ENCODE data around the gene OIT3. TPM values are rescaled to one million over a fixed set of nuclear protein-coding genes. Genes with fewer than 3 reads are reported as not detected.

The OIT3 gene
- not detected for total RNA-seq

GRCh38 chr10:72893136-72893798, at the start of gene OIT3:
Gene OIT3, plus strand, starts transcription at chr10:72893739. Its CDS starts 60 bp downstream, at chr10:72893799.
- no peak for ATAC-seq
- Mint-ChIP-seq H3K27ac (no peak within 1 kb of the TSS), H3K9me3 (ENCODE audit: low read depth) (no peaks in the 10 kb centered on the region), H3K27me3 (peaks cover 11% of the 10 kb centered on the region), H3K36me3 (peaks cover 3% of the 10 kb centered on the region), H3K4me1 (no peaks in the 10 kb centered on the region), H3K4me3 (no peak within 1 kb of the TSS)
- CTCF ChIA-PET: no interaction called here
- DNase-seq: no peak

DNA sequence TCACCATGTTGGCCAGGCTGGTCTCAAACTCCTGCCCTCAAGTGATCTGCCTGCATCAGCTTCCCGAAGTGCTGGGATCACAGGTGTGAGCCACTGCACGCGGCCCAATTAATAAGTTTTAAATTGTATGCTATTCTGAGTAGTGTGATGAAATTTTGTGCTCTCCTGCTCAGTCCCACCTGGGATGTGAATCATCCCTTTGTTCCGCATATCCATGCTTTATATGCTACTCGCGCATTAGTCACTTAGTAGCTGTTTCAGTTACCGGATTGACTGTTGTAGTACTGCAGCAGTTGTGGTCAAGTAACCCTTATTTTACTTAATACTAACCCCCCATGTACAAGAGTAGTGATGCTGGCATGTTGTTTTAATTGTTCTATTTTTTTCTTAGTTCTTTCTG, 47.3 kb upstream of the OIT3 start:
- Mint-ChIP-seq H3K4me3 (no peak overlapping the region), H3K27ac (no peak overlapping the region), H3K4me1 (no peaks in the 10 kb centered on the region), H3K9me3 (ENCODE audit: low read depth) (no peaks in the 10 kb centered on the region), H3K36me3 (peaks cover 4% of the 10 kb centered on the region), H3K27me3 (no peaks in the 10 kb centered on the region)
- no peak for ATAC-seq
- CTCF ChIA-PET: no interaction called here
- no peak for DNase-seq

DNA sequence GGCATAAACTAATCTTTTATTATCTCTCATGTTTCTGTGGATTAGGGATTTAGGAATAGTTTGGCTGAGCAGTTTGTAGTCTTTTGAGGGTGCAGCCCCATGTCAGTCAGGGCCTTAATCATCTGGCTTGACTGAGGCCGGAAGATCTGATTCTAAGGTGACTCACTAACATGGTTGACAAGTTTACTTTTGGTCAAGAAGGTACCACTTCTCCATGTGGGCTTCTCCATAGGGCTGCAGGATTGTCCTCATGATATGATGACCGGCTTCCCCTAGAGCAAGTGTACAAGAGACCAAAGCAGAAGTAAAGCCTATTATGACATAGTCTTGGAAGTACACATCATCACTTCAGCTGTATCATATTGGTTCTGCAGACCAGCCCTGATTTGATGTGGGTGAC, 45.9 kb upstream of the OIT3 start:
- DNase-seq: no peak
- Mint-ChIP-seq H3K4me1 (no peaks in the 10 kb centered on the region), H3K4me3 (no peak overlapping the region), H3K27me3 (no peaks in the 10 kb centered on the region), H3K27ac (no peak overlapping the region), H3K9me3 (ENCODE audit: low read depth) (no peaks in the 10 kb centered on the region), H3K36me3 (peaks cover 4% of the 10 kb centered on the region)
- CTCF ChIA-PET: no interaction called here
- ATAC-seq: no peak

DNA sequence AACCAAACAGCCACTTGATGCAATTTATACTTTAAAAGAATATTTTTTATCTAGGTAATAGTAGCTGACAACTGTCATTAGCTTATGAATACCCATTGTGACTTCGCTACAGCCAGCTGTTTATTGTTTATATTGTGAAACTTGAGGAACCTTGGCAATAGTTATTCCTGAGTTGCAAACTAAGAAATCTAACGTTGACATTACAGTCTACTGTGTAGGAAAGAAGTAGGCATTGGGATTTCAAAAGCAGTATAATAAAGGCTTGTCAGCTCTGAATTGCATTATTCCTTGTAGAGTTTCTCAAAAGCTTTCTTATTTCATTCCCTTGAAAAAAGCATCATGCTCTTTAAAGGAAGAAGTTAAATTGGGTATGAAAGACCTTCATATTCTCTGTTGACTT, 42.7 kb upstream of the OIT3 start:
- peaks cover 4% of the 10 kb centered on the region for H3K36me3 Mint-ChIP-seq
- H3K9me3 Mint-ChIP-seq (ENCODE audit: low read depth): no peaks in the 10 kb centered on the region
- H3K4me1 Mint-ChIP-seq: no peaks in the 10 kb centered on the region
- CTCF ChIA-PET: interaction anchor here (0.6 kb wide), 1 partner anchor 725 kb away, joined by 3 read pairs; no protein-coding TSS in a partner anchor
- H3K27ac Mint-ChIP-seq: no peak overlapping the region
- H3K27me3 Mint-ChIP-seq: no peaks in the 10 kb centered on the region
- ATAC-seq: no peak
- no peak for DNase-seq
- no peak overlapping the region for H3K4me3 Mint-ChIP-seq

DNA sequence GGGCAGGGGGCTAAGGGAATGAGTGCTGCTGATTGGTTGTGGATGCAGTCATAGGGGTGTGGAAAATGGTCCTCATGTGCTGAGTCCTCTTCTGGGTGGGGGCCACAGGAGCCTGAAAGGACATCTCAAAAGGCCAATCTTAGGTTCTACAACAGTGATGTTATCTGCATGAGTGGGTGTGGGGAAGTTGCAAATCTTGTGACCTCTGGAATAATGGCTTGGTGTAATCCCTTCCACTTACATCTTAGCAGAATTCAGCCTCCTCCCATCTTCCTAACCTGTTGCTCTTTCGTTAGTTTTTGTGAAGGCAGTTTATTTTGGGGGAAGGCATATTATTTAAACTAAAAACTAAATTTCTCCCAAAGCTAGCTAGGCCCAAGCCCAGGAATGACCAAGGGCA, 42.0 kb upstream of the OIT3 start:
- Mint-ChIP-seq H3K9me3 (ENCODE audit: low read depth) (no peaks in the 10 kb centered on the region), H3K4me1 (no peaks in the 10 kb centered on the region), H3K27me3 (no peaks in the 10 kb centered on the region), H3K36me3 (peaks cover 4% of the 10 kb centered on the region), H3K27ac (no peak overlapping the region), H3K4me3 (no peak overlapping the region)
- DNase-seq (no peak), ATAC-seq (no peak)
- CTCF ChIA-PET: no interaction called here

- ATAC-seq (no peak), DNase-seq (no peak)
- H3K4me3 Mint-ChIP-seq: no peak overlapping the region
- H3K9me3 Mint-ChIP-seq (ENCODE audit: low read depth): no peaks in the 10 kb centered on the region
- CTCF ChIA-PET: no interaction called here
- peaks cover 4% of the 10 kb centered on the region for H3K36me3 Mint-ChIP-seq
- H3K4me1 Mint-ChIP-seq: no peaks in the 10 kb centered on the region
- H3K27ac Mint-ChIP-seq: no peak overlapping the region
- no peaks in the 10 kb centered on the region for H3K27me3 Mint-ChIP-seq
Measured at GRCh38 chr10:72852508-72852907, 41.0 kb upstream of the OIT3 start.

- CTCF ChIA-PET: no interaction called here
- Mint-ChIP-seq H3K27ac (no peak overlapping the region), H3K9me3 (ENCODE audit: low read depth) (no peaks in the 10 kb centered on the region), H3K4me3 (no peak overlapping the region), H3K27me3 (no peaks in the 10 kb centered on the region), H3K36me3 (peaks cover 2% of the 10 kb centered on the region), H3K4me1 (no peaks in the 10 kb centered on the region)
- DNase-seq (no peak), ATAC-seq (no peak)
Measured at GRCh38 chr10:72855129-72855528, 38.4 kb upstream of the OIT3 start.

DNA sequence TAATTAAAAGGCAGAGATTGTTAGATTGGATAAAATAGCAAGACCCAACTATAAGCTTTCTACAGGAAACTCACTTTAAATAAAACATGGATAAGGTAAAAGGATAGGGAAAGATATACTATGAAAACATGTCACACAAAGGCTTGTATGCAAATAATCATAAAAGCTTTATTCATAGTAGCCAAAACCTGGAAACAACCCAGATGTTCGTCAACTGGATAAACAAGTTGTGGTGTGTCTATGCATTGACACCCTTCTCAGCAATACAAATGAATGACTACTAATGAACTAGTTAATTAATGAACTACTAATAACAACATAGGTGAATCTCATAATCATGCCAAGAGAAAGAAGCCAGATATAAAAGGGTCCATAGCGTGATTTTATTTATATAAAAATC, 37.7 kb upstream of the OIT3 start:
- CTCF ChIA-PET: no interaction called here
- peaks cover 2% of the 10 kb centered on the region for H3K36me3 Mint-ChIP-seq
- ATAC-seq (no peak), DNase-seq (no peak)
- H3K27me3 Mint-ChIP-seq: no peaks in the 10 kb centered on the region
- H3K27ac Mint-ChIP-seq: no peak overlapping the region
- no peaks in the 10 kb centered on the region for H3K4me1 Mint-ChIP-seq
- H3K4me3 Mint-ChIP-seq: no peak overlapping the region
- no peaks in the 10 kb centered on the region for H3K9me3 Mint-ChIP-seq (ENCODE audit: low read depth)

- Mint-ChIP-seq H3K36me3 (peaks cover 3% of the 10 kb centered on the region), H3K27ac (no peak overlapping the region), H3K27me3 (no peaks in the 10 kb centered on the region), H3K4me3 (no peak overlapping the region), H3K4me1 (no peaks in the 10 kb centered on the region), H3K9me3 (ENCODE audit: low read depth) (no peaks in the 10 kb centered on the region)
- ATAC-seq: no peak
- DNase-seq: no peak
- CTCF ChIA-PET: interaction anchor here (0.6 kb wide), 1 partner anchor 997 kb away, joined by 3 read pairs; no protein-coding TSS in a partner anchor
Measured at GRCh38 chr10:72858067-72858466, 35.5 kb upstream of the OIT3 start.

DNA sequence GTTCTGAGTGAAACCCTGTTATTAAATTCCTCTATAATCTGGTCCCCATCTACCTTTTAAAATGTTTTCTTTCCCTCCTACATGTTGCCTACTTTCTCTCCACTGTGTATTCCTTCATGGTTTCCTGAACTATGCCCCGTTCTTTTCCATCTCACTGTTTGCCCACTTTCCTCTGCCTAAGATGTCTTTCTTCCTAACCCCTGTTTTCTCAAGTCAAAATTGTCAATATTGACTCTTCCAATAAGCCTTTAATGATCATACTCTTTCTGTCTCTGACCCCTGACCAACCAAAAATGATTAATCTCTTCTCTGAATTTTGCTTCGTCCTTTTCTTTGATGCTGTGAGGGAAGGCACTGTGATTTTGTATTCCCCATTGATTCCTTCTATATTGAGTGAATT, 30.6 kb upstream of the OIT3 start:
- CTCF ChIA-PET: no interaction called here
- no peaks in the 10 kb centered on the region for H3K4me1 Mint-ChIP-seq
- no peak overlapping the region for H3K27ac Mint-ChIP-seq
- no peaks in the 10 kb centered on the region for H3K9me3 Mint-ChIP-seq (ENCODE audit: low read depth)
- DNase-seq (no peak), ATAC-seq (no peak)
- peaks cover 3% of the 10 kb centered on the region for H3K36me3 Mint-ChIP-seq
- no peaks in the 10 kb centered on the region for H3K27me3 Mint-ChIP-seq
- no peak overlapping the region for H3K4me3 Mint-ChIP-seq

DNA sequence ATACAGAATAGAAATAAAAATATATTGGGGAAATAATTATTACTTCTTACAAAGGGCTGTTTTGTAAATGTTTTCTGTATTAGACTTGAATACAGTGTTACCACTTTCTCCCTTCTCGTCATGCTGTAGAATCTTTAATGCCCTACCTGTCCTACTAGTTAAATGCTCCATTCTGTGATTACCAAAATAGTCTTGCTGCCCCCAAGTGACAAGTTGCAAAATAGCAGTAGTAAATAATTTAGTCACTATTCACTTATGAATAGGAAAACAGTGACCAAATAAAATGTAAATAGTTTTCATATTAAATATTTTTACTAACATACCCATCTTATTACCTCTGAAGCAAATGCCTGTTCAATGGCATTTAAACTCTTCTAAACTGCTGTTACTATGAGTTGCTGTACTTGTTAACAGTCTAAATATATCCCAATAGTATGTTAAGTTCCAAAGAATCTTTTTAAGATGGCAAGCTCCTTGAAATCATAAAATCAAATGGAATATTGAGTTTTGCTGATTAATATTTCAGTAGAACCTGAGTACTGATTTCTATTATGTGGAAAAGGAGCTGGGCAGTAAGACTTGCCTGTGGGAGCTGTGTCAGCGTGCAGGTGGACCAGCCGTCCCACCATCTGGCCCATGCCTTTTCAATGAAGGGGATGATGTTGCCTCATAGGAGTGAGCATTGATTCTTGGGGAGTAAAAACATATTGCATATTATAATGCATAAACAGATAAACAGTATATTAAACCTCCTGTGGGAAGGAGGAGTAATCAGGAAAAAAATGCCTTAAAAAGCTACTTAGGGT, 18.1 kb upstream of the OIT3 start:
- CTCF ChIA-PET: interaction anchor here (1.1 to 1.8 kb wide), 2 partner anchors 9 to 511 kb away, joined by 3 to 8 read pairs; no protein-coding TSS in a partner anchor
- DNase-seq (no peak), ATAC-seq (peak; percentile 55)
- no peak overlapping the region for H3K4me3 Mint-ChIP-seq
- H3K4me1 Mint-ChIP-seq: no peaks in the 10 kb centered on the region
- no peaks in the 10 kb centered on the region for H3K27me3 Mint-ChIP-seq
- no peak overlapping the region for H3K27ac Mint-ChIP-seq
- no peaks in the 10 kb centered on the region for H3K9me3 Mint-ChIP-seq (ENCODE audit: low read depth)
- H3K36me3 Mint-ChIP-seq: peaks cover 11% of the 10 kb centered on the region

GRCh38 chr10:72879245-72879644, 14.3 kb upstream of the OIT3 start:
- H3K4me3 Mint-ChIP-seq: no peak overlapping the region
- no peak overlapping the region for H3K27ac Mint-ChIP-seq
- DNase-seq (no peak), ATAC-seq (no peak)
- peaks cover 2% of the 10 kb centered on the region for H3K9me3 Mint-ChIP-seq (ENCODE audit: low read depth)
- no peaks in the 10 kb centered on the region for H3K27me3 Mint-ChIP-seq
- CTCF ChIA-PET: no interaction called here
- H3K36me3 Mint-ChIP-seq: peaks cover 26% of the 10 kb centered on the region
- no peaks in the 10 kb centered on the region for H3K4me1 Mint-ChIP-seq

DNA sequence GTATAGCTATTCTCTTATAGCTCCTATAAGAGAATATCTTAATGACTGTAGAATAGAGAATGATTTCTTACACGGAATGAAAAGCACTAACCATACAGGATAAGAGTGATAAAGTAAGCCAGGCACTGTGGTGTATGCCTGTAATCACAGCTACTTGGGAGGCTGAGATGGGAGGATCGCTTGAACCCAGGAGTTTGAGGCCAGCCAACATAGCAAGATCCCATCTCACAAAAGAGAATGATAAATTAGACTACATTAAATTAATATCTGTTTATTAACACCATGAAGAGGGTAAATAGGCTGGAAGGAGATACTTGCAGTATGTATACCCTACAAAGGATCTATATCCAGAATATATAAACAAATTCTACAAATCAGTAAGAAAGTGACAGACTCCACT, 12.2 kb upstream of the OIT3 start:
- no peaks in the 10 kb centered on the region for H3K4me1 Mint-ChIP-seq
- H3K27me3 Mint-ChIP-seq: no peaks in the 10 kb centered on the region
- CTCF ChIA-PET: no interaction called here
- DNase-seq (no peak), ATAC-seq (no peak)
- peaks cover 30% of the 10 kb centered on the region for H3K36me3 Mint-ChIP-seq
- no peak overlapping the region for H3K27ac Mint-ChIP-seq
- no peak overlapping the region for H3K4me3 Mint-ChIP-seq
- H3K9me3 Mint-ChIP-seq (ENCODE audit: low read depth): peaks cover 2% of the 10 kb centered on the region

- peaks cover 32% of the 10 kb centered on the region for H3K36me3 Mint-ChIP-seq
- ATAC-seq (no peak), DNase-seq (no peak)
- H3K27me3 Mint-ChIP-seq: no peaks in the 10 kb centered on the region
- peaks cover 8% of the 10 kb centered on the region for H3K4me1 Mint-ChIP-seq
- H3K27ac Mint-ChIP-seq: no peak overlapping the region
- H3K4me3 Mint-ChIP-seq: no peak overlapping the region
- CTCF ChIA-PET: no interaction called here
- H3K9me3 Mint-ChIP-seq (ENCODE audit: low read depth): peaks cover 2% of the 10 kb centered on the region
Measured at GRCh38 chr10:72883861-72884260, 9.7 kb upstream of the OIT3 start.

All from activated CD8-positive, alpha-beta memory T cell treated with anti-CD3 and anti-CD28 coated beads, Interleukin-2, amount 10 ng/mL, durations not matched to agents 7 days and 5 days (primary cell).